Measurements from ENCODE around the gene CSRP1. TPM values are rescaled to one million over a fixed set of nuclear protein-coding genes. Genes with fewer than 3 reads are reported as not detected.

The CSRP1 gene
- total and polyA plus RNA-seq, 2 of the 13 experiments (the other 11 are each of a cell fraction or from before 2014, with no cell fraction given) = 17.7 to 68.9 TPM

DNA sequence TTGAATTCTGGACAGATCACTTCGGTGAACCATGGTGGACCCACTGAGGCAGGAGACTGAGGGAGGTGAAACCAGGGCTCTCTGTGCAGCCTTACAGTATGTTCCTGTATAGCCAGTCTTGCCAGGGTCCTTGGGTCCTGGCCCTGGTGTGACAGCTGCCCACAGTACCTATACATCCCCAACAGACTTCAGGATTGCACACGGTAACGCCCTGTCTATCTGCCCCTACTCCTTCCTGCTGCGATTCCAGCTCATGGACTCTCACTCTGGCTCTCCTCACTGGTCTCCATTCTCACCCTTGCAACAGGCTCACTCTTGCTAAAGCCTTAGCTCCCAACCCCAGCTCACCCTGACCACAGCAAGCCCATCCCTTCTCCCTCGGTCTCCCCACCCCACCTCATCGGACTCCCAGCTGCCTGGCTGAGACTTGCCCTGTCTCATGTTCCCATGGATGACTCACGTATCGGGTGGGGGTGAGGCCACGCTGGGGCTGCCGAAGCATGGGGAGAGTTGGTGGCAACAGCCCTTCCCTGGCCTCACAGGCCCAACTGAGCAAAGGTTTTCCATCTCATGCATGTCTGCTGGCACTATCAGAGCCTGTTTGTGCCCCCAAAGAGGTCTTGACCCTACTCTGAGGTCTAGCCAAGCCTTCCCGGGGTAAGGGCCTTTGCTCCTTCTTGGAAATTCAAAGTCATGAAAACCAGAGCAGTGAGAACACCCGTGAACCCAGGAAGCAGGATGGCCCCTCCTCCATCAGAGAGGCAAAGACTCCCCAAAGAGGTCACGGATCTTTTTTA, 45.1 kb downstream of the CSRP1 start (continued):
- TF ChIP-seq, protein P1, sequence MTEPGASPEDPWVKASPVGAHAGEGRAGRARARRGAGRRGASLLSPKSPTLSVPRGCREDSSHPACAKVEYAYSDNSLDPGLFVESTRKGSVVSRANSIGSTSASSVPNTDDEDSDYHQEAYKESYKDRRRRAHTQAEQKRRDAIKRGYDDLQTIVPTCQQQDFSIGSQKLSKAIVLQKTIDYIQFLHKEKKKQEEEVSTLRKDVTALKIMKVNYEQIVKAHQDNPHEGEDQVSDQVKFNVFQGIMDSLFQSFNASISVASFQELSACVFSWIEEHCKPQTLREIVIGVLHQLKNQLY (CRISPR knock-in tag; IDR thresholded peaks at IDR 0.05) = 0 out of 2 replicates have a peak, but pooled peaks have one; percentile 17
- TF ChIP-seq, protein P2, sequence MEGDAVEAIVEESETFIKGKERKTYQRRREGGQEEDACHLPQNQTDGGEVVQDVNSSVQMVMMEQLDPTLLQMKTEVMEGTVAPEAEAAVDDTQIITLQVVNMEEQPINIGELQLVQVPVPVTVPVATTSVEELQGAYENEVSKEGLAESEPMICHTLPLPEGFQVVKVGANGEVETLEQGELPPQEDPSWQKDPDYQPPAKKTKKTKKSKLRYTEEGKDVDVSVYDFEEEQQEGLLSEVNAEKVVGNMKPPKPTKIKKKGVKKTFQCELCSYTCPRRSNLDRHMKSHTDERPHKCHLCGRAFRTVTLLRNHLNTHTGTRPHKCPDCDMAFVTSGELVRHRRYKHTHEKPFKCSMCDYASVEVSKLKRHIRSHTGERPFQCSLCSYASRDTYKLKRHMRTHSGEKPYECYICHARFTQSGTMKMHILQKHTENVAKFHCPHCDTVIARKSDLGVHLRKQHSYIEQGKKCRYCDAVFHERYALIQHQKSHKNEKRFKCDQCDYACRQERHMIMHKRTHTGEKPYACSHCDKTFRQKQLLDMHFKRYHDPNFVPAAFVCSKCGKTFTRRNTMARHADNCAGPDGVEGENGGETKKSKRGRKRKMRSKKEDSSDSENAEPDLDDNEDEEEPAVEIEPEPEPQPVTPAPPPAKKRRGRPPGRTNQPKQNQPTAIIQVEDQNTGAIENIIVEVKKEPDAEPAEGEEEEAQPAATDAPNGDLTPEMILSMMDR (CRISPR knock-in tag; IDR thresholded peaks at IDR 0.05) = no peak
- no peak for TF ChIP-seq NCOA5 (CRISPR knock-in tag; IDR thresholded peaks at IDR 0.05)
- TF ChIP-seq ZNF431 (CRISPR knock-in tag; IDR thresholded peaks at IDR 0.05; ENCODE audit: borderline replicate concordance, low read depth) = 0 out of 2 replicates have a peak, but pooled peaks have one; percentile 45
- no peak for TF ChIP-seq FOXC1 (CRISPR knock-in tag; IDR thresholded peaks at IDR 0.05; ENCODE audit: borderline replicate concordance)
- TF ChIP-seq SIN3A (IDR thresholded peaks at IDR 0.05; ENCODE audit: borderline replicate concordance, low read depth, low read length) = no peak
- no peak for TF ChIP-seq ZNF331 (CRISPR knock-in tag; IDR thresholded peaks at IDR 0.05)
- 0 out of 2 replicates have a peak, but pooled peaks have one; percentile 10 for TF ChIP-seq SALL1 (CRISPR knock-in tag; IDR thresholded peaks at IDR 0.05)
- peak; percentile 59 for TF ChIP-seq SAP130 (CRISPR knock-in tag; IDR thresholded peaks at IDR 0.05; ENCODE audit: low read depth)
- TF ChIP-seq, protein P3, sequence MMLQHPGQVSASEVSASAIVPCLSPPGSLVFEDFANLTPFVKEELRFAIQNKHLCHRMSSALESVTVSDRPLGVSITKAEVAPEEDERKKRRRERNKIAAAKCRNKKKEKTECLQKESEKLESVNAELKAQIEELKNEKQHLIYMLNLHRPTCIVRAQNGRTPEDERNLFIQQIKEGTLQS (CRISPR knock-in tag; IDR thresholded peaks at IDR 0.05) = 0 out of 2 replicates have a peak, but pooled peaks have one; percentile 43
- TF ChIP-seq ZNF3 (CRISPR knock-in tag; IDR thresholded peaks at IDR 0.05) = no peak
- no peak for TF ChIP-seq ZC3H13 (CRISPR knock-in tag; IDR thresholded peaks at IDR 0.05)
- TF ChIP-seq ZNF12 (CRISPR knock-in tag; IDR thresholded peaks at IDR 0.05) = 0 out of 2 replicates have a peak, but pooled peaks have one; percentile 25
- no peak for TF ChIP-seq KLF12 (CRISPR knock-in tag; IDR thresholded peaks at IDR 0.05; ENCODE audit: borderline replicate concordance)
- peak; percentile 15; the same call in 1 of the 2 replicates for TF ChIP-seq MED1 (CRISPR knock-in tag; IDR thresholded peaks at IDR 0.05)
- no peak for TF ChIP-seq ZNF10 (CRISPR knock-in tag; IDR thresholded peaks at IDR 0.05; ENCODE audit: borderline replicate concordance, low read depth)
- TF ChIP-seq FOSL2 (CRISPR knock-in tag; IDR thresholded peaks at IDR 0.05) = peak; percentile 96
- TF ChIP-seq TOPORS (CRISPR knock-in tag; IDR thresholded peaks at IDR 0.05) = no peak
- no peak for TF ChIP-seq ZNF773 (CRISPR knock-in tag; IDR thresholded peaks at IDR 0.05; ENCODE audit: borderline replicate concordance)
- TF ChIP-seq, protein P4, sequence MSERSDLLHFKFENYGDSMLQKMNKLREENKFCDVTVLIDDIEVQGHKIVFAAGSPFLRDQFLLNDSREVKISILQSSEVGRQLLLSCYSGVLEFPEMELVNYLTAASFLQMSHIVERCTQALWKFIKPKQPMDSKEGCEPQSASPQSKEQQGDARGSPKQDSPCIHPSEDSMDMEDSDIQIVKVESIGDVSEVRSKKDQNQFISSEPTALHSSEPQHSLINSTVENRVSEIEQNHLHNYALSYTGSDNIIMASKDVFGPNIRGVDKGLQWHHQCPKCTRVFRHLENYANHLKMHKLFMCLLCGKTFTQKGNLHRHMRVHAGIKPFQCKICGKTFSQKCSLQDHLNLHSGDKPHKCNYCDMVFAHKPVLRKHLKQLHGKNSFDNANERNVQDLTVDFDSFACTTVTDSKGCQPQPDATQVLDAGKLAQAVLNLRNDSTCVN (CRISPR knock-in tag; IDR thresholded peaks at IDR 0.05; ENCODE audit: borderline replicate concordance) = no peak
- no peak for TF ChIP-seq MATR3 (CRISPR knock-in tag; IDR thresholded peaks at IDR 0.05)
